ENCODE measurements around the gene ACIN1.

Gene ACIN1

DNA sequence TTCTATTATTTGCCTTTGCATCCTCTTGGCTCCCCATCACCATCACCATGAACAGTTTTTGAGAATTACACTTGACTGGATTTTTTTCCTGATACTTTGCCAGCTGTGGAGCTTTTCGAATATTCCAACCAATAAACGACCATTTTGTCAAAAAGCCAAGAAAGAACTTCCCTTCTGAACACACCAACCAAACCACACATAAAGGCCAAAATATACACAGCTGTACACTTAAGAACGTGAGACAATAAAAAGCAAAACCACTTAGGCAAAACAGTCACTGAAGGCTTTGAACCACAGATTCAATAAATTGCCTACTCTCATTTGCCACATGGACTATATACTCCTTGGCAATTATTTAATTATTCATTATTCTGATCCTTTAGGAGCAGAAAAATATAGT, 86.1 kb downstream of the ACIN1 start:
- TF ChIP-seq CREB1 (IDR thresholded peaks at IDR 0.05; ENCODE audit: low read depth) (no peak), EP300 (IDR thresholded peaks at IDR 0.05; ENCODE audit: borderline replicate concordance) (no peak), TCF12 (IDR thresholded peaks at IDR 0.05; ENCODE audit: low read depth) (no peak), TAF1 (IDR thresholded peaks at IDR 0.05; ENCODE audit: low read depth) (no peak), CEBPB (IDR thresholded peaks at IDR 0.05) (no peak), RAD21 (IDR thresholded peaks at IDR 0.05; ENCODE audit: low read depth) (no peak), ZBTB7A (IDR thresholded peaks at IDR 0.05; ENCODE audit: low read depth) (no peak), TEAD4 (IDR thresholded peaks at IDR 0.05) (no peak), YY1 (IDR thresholded peaks at IDR 0.05; ENCODE audit: low read depth) (no peak), FOXM1 (IDR thresholded peaks at IDR 0.05; ENCODE audit: borderline replicate concordance, low read depth) (no peak)
- TF ChIP-seq, protein P1, sequence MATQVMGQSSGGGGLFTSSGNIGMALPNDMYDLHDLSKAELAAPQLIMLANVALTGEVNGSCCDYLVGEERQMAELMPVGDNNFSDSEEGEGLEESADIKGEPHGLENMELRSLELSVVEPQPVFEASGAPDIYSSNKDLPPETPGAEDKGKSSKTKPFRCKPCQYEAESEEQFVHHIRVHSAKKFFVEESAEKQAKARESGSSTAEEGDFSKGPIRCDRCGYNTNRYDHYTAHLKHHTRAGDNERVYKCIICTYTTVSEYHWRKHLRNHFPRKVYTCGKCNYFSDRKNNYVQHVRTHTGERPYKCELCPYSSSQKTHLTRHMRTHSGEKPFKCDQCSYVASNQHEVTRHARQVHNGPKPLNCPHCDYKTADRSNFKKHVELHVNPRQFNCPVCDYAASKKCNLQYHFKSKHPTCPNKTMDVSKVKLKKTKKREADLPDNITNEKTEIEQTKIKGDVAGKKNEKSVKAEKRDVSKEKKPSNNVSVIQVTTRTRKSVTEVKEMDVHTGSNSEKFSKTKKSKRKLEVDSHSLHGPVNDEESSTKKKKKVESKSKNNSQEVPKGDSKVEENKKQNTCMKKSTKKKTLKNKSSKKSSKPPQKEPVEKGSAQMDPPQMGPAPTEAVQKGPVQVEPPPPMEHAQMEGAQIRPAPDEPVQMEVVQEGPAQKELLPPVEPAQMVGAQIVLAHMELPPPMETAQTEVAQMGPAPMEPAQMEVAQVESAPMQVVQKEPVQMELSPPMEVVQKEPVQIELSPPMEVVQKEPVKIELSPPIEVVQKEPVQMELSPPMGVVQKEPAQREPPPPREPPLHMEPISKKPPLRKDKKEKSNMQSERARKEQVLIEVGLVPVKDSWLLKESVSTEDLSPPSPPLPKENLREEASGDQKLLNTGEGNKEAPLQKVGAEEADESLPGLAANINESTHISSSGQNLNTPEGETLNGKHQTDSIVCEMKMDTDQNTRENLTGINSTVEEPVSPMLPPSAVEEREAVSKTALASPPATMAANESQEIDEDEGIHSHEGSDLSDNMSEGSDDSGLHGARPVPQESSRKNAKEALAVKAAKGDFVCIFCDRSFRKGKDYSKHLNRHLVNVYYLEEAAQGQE (IDR thresholded peaks at IDR 0.05; ENCODE audit: low read depth): no peak
- TF ChIP-seq, protein P2, sequence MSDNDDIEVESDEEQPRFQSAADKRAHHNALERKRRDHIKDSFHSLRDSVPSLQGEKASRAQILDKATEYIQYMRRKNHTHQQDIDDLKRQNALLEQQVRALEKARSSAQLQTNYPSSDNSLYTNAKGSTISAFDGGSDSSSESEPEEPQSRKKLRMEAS (IDR thresholded peaks at IDR 0.05): no peak
- TF ChIP-seq, protein P3, sequence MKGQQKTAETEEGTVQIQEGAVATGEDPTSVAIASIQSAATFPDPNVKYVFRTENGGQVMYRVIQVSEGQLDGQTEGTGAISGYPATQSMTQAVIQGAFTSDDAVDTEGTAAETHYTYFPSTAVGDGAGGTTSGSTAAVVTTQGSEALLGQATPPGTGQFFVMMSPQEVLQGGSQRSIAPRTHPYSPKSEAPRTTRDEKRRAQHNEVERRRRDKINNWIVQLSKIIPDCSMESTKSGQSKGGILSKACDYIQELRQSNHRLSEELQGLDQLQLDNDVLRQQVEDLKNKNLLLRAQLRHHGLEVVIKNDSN (IDR thresholded peaks at IDR 0.05): no peak

All from Ishikawa (cell line).